HEK293T (cell line): ENCODE measurements around the gene KLK13.

Source experiments
- BHLHE40 ChIP-seq: fragments of 450-650 bp; IDR thresholded peaks from 2 replicates; pipeline ENCODE4 v1.6.1; 2016; ENCODE audit warnings: mild to moderate bottlenecking, moderate library complexity, borderline replicate concordance
- NFRKB ChIP-seq: fragments of 450-650 bp; IDR thresholded peaks from 2 replicates; pipeline ENCODE4 v1.6.1; 2016; ENCODE audit warnings: mild to moderate bottlenecking, moderate library complexity

- no peak for TF ChIP-seq BHLHE40
- no peak for TF ChIP-seq NFRKB
These were observed 34.3 kb downstream of the KLK13 start for GRCh38 chr19:51030631-51031030.
